ENCODE data around the gene RBM15B.
A peak's percentile ranks its signal among the peaks of the same experiment; 100 is the strongest.

RBM15B gene

DNA sequence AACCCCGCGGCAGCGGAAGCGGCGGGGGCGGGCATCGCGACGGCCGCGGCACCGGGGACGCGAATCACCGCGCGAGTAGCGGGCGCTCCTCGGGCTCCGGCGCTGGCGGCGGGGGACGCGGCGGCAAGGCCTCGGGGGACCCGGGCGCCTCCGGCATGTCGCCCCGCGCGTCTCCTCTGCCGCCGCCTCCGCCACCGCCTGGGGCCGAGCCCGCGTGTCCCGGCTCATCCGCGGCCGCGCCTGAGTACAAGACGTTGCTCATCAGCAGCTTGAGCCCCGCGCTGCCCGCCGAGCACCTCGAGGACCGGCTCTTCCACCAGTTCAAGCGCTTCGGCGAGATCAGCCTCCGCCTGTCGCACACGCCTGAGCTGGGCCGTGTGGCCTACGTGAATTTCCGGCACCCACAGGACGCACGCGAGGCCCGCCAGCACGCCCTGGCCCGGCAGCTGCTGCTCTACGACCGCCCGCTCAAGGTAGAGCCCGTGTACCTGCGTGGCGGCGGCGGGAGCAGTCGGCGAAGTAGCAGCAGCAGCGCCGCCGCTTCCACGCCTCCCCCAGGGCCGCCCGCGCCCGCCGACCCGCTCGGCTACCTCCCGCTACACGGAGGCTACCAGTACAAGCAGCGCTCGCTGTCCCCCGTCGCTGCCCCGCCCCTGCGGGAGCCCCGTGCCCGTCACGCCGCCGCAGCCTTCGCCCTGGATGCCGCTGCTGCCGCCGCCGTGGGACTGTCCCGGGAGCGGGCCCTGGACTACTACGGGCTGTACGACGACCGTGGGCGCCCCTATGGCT is 675 bp downstream of the RBM15B start:
- DNase-seq (ENCODE audit: low read depth in 2 of 2), result peak in 1 of 2 donors; percentile 27

DNA sequence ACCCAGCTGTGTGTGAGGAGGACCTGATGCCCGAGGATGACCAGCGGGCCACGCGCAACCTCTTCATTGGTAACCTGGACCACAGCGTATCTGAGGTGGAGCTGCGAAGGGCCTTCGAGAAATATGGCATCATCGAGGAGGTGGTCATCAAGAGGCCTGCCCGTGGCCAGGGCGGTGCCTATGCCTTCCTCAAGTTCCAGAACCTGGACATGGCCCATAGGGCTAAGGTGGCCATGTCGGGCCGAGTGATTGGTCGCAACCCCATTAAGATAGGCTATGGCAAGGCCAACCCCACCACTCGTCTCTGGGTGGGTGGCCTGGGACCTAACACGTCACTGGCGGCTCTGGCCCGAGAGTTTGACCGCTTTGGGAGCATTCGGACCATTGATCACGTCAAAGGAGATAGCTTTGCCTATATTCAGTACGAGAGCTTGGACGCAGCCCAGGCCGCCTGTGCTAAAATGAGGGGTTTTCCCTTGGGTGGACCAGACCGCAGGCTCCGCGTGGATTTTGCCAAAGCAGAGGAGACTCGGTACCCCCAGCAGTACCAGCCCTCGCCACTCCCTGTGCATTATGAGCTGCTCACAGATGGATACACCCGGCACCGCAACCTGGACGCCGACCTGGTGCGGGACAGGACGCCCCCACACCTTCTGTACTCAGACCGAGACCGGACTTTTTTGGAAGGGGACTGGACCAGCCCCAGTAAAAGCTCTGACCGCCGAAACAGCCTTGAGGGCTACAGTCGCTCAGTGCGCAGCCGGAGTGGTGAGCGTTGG is 1.5 kb downstream of the RBM15B start:
- no peak for DNase-seq (ENCODE audit: low read depth in 2 of 2)

DNA sequence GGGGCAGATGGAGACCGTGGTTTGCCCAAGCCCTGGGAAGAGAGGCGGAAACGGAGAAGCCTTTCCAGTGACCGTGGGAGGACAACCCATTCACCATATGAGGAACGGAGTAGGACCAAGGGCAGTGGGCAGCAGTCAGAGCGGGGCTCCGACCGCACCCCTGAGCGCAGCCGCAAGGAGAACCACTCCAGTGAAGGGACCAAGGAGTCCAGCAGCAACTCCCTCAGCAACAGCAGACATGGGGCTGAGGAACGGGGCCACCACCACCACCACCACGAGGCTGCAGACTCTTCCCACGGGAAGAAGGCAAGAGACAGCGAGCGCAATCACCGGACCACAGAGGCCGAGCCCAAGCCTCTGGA is 2.0 kb downstream of the RBM15B start:
- no peak for DNase-seq (ENCODE audit: low read depth in 2 of 2)

DNA sequence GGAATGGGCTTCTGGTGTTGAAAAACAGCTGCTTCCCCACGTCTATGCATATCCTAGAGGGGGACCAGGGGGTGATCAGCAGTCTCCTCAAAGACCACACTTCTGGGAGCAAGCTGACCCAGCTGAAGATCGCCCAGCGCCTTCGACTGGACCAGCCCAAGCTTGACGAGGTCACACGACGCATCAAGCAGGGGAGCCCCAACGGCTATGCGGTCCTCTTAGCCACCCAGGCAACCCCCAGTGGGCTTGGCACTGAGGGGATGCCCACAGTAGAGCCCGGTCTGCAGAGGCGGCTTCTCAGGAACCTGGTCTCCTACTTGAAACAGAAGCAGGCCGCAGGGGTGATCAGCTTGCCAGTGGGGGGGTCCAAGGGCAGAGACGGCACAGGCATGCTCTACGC is 2.5 kb downstream of the RBM15B start:
- DNase-seq (ENCODE audit: low read depth in 2 of 2), result no peak

DNA sequence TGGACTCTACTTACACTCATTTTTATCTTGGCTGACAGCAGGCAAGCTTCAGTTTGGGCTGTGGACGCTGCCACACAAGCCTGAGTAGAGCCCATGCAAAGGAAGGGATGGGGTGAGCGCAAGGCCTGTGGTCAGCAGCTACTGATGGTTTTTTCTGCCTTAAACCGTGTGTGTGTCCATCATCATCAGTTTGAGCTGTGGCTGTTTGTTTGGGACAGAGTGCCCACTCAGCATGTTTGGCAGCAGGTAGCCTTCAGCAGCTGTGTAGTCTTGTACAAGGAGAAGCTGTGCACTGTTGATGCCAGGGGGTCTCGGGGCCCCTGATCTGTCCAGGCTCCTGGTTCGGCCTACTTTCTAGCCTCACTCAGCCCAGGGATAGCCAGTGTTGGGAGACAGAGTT is 3.5 kb downstream of the RBM15B start:
- no peak for DNase-seq (ENCODE audit: low read depth in 2 of 2)

DNA sequence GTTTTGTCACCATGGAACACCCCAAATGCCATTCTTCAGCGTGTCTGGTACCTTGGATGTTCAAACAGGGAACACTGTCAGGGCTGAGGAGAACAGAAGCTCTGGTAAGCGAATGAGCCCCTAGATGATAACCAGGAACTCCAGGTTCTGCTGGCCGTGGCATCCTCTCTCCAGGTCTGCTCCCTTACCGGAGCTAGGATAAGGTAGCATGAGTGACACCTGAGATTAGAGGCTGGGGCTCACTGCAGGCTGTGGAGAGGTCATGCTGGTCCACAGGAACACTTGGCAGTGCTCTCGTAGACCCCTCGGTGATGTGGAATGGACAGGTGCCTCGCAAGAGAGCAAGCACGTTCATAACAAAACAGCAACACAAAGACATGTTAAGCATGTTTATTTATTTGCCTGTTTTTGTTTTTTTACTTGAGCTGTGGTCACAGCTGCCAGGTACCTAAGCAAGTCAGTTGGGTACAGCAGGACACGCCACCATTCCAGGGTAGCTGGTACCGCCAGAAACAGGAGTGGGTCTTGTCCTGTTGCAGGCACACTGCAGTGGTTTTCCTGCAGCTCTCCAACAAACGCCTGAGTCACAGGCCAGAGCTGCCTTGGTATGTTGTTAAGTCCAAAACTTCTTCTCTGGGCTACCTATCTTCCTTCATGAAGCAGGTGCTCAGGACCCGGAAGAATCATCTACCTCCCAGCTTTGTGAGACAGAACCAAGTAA is 4.6 kb downstream of the RBM15B start:
- DNase-seq (ENCODE audit: low read depth in 2 of 2), result no peak

DNA sequence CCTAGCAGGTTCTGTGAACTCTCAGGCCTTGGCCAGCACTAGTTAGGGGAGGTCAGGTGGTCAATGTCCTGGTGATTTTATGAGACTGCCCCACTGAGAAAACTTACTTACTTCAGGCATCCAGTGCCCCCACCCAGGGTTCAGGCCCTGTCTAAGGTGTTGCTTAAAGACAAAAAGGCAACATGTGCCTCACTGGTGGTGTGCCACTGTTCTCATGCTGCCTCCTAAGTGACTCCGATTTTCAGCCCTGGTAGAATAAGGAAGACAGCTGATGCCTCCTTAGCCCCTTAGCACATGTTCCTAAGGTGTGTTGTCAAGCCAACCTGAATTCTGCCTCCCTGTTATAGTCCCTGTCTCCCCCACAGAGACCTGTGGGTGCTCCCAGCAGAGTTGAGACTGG is 5.3 kb downstream of the RBM15B start:
- DNase-seq (ENCODE audit: low read depth in 2 of 2), result no peak

DNA sequence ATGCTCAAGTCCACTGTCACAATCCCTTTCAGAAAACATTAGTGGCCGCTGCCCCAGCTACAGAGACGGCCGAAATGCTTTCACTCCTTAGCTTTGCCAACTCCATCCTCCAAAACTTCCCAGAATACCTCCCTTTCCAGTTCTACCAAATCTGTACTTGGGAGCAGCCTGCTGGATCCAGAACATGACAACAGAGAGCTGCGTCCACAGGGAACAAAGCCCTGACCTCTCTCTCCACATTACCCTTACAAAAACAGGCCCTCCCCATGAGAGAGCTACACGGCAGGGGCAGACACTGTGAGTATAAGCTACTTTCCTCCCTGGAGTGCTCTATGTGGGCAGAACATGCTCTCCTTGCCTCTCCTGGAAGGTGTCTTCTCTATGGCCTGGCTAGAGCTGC is 6.3 kb downstream of the RBM15B start:
- DNase-seq (ENCODE audit: low read depth in 2 of 2), result no peak

DNA sequence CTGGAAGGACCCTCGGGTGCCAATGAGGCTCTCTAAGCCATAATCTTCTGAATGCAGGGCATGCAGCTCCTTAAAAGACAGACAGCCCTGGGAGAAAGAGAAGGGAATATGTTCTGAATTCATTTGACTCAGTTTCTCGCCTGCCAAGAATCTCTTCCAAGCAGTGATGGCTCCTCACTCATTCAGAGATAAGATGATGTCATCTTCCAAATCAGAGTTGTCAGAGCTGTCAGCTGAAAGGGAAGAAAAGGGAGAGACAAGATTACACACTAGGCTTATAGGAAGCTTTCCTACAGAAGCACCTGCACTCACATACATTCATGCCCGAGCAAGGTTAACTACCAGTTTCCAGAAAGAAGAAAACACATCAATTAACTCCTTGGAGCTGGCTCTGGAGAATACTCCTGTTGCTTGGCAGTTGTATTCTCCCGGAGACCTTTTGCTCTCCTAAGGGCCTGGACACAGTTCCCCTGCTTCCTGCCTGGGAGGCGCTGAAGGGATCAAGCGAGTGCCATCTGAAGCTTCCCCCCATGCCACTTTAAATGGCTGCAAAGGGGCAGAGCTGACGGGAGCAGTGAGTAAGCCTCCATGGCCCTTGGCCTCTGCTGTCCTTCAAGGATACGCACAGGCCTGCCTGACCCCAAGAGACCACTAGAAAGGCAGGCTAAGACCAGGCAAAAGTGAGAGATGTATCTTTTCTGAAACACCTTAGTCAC is 7.7 kb downstream of the RBM15B start:
- DNase-seq (ENCODE audit: low read depth in 2 of 2), result no peak

DNA sequence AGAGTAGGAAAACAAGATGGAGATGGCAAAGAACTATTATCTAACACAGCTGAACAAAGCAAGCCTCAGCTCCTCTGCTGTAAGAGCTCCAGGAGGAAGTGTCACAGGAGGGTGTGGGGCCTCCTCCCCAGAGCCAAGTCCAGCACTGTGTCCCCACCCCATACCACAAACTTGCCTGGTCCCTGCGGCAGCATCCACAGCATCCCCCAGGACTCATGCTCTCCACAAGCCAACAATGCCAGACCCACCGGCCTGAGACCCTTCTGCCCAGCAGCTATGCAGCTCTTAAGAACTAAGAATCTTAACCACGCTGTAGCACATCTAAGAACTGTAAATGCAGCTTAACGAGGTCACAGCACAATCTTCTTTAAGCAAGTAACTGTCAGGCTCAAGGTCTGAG is 9.1 kb downstream of the RBM15B start:
- DNase-seq (ENCODE audit: low read depth in 2 of 2), result no peak

DNA sequence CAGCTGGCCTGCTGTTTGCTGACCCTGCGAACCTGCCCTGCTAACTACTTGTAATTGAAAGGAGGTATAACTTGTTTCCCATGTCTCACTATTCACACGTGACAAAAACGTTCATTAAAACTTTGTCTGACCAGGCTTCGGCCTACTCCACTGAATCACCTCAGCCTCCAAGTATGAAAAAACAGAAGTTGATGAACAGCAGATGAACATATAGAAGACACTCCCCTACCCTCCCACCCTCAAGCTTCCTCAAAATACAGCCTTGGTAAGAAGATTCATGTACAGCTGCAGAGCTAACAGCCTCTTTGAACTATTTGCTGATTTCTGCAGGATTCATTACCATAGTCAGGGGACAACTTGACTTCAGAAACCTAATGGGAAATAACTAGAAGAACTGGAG is 10.7 kb downstream of the RBM15B start:
- no peak for DNase-seq (ENCODE audit: low read depth in 2 of 2)

DNA sequence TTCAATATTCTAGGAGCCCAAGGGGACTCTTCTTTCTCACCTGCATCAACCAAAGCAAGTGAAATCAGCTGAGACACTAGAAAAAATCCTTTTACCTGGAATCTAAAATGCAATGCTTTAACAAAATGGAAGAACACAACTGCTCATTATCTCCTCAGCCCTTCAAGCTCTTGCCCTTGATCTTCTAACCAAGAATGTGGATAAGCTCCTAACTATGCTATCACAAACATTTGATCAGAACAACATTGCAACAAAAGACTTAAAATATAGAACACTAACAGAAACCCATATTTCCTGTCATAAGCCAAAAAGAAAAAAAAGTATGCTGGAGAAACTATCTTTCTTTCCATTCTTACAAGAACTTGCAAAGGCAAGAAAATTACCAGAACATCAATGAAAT is 12.6 kb downstream of the RBM15B start:
- DNase-seq (ENCODE audit: low read depth in 2 of 2), result no peak

DNA sequence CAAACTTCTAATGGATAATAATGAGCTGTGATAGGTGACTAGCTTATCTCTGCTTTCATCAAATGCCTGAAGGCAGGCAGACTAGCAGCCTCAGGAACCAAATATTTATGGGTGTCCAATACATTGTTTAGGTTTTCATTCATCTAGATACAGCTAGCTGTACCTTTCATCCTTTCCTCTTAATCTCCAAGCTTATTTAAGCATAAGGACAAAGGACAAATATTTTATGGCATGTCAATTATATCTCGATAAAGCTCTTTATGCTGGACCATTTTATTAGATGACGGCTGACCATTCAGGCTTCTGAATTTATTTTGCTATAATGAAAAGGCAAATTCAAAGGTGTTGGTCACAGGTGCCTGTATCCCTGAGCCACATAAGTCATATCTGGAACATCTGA is 16.9 kb downstream of the RBM15B start:
- DNase-seq (ENCODE audit: low read depth in 2 of 2), result no peak

DNA sequence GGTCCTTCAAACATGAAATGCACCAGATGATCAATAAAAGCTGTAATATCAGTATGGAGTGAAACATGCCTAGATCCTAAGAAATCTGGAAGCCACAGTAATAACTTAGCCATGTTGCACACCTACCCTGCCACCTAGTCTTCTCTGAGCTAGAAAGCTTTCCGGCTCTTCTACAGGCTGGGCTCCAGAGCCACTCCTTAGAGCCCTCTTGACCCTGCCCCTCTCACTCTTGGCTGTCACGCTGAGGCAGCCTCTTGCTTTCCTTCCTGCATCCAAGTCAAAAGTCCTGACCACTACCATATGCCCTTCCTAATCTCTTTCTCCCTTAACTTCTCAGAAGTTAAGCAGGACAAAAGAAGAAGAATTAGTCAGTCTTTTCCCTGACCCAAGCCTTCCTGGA is 17.7 kb downstream of the RBM15B start:
- DNase-seq (ENCODE audit: low read depth in 2 of 2), result no peak

DNA sequence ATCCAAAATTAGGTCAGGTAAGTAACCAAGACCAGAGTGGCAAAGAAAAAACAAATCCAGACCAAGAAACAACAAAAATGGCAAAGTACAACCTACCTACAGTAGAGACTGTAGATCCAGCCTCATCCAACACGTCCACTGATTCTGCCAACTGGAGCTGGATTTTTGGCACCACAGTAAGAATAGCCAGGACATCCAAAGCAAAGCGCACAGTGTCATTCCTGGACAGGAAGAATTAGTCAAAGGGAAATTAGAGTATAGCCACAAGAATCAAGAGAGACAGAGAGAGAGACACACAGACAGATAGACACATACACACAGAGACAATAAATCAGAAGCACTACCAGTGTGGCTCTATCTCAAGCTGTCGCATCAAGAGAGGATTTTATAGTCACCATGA is 31.1 kb downstream of the RBM15B start:
- no peak for DNase-seq (ENCODE audit: low read depth in 2 of 2)

DNA sequence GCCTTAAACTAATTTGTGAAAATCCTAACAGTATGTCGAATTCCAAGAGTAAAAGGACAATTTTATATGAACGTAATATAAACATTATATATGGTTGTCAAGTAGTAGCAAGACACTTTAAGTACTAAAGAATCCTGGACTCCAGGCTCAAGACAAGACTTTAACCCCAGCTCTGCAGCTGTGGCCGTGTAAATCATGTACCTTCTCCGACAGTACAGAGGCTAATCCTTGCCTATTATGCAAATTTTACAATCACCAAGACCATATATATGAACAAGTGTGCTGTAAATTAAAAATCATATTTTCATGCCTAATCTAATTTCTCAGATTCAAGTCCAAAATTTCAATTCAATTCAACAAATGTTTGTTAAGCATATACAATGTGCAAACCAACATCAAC is 35.8 kb downstream of the RBM15B start:
- DNase-seq (ENCODE audit: low read depth in 2 of 2), result no peak

DNA sequence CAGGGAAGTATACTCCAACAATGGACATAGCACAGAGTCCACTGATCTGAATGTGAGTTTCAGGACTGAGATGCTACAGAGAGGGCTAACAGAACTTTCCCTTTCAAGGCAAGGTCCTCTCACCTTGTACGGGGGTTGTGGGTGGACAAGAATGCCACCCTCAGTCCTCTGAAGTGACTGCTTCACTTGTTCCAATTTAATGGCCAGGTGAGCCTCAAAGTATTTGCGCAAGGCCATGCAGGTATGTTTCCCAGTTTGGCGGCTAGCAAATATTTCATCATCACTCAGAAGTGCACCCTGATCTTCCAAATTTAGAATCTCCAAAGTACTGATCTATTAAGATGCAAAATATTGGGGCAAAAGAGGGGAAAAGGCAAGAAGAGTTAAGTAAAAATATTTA is 38.1 kb downstream of the RBM15B start:
- DNase-seq (ENCODE audit: low read depth in 2 of 2), result no peak

DNA sequence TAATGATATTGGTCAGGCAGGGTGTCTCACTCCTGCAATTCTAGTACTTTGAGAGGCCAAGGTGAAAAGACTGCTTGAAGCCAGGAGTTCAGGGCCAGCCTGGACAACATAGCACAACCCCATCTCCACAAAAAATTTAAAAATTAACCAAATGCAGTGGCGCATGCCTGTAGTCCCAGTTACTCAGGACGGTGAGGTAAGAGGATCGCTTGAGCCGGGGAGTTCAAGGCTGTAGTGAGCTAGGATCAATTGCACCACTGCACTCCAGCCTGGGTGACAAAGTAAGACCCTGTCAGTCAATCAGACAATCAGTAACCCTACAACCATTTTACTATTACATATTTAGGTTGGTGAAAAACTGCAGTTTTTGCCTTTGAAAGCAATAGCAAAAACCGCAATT is 43.0 kb downstream of the RBM15B start:
- DNase-seq (ENCODE audit: low read depth in 2 of 2), result no peak

DNA sequence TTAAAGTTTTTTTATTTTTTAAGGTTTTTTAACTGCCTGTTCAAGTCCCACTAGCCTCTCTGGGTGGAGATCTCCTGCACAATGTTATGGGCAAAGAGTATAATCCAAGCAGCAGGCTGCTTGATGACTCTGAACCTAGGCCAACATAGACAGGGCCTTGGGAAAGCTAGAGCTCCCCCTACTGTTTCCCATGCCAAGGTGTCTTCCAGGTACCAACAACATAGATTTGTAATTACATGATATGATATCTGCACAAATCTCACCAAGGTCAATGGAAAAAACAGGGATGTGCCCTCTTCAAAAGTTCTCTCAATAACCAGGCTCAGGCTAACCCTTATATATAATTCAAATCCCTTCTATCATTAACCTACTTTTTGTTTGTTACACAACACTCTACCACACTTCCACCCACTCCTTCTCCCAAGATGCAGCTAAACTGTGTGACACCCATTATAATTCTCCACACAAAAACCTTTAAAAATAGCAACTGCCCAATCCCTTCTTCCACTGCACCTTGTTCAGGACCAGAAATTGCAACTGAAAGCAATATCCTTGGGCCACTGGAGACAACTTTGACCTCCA is 43.8 kb downstream of the RBM15B start:
- DNase-seq (ENCODE audit: low read depth in 2 of 2), result peak; percentile 1 to 14

DNA sequence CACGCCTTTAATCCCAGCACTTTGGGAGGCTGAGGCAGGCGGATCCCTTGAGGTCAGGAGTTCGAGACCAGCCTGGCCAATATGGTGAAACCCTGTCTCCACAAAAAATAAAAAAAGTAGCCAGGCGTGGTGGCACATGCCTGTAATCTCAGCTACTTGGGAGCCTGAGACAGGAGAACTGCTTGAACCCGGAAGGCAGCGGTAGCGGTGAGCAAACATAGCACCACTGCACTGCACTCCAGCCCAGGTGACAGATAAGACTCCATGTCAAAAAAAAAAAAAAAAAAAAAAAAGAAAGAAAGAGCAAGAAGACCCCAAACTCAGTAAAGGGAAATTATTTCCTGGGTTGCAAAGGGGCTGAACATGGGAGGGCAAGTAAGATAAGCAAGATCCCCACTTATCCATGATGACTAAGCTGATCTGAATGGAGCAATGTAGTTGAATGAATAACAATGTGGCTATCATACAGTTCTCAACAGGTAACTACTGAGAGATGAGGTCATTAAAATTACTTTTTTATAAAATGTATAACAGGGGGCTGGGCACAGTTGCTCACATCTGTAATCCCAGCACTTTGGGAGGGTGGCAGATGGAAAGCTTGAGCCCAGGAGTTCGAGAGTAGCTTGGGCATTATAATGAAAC is 46.0 kb downstream of the RBM15B start:
- no peak for DNase-seq (ENCODE audit: low read depth in 2 of 2)

DNA sequence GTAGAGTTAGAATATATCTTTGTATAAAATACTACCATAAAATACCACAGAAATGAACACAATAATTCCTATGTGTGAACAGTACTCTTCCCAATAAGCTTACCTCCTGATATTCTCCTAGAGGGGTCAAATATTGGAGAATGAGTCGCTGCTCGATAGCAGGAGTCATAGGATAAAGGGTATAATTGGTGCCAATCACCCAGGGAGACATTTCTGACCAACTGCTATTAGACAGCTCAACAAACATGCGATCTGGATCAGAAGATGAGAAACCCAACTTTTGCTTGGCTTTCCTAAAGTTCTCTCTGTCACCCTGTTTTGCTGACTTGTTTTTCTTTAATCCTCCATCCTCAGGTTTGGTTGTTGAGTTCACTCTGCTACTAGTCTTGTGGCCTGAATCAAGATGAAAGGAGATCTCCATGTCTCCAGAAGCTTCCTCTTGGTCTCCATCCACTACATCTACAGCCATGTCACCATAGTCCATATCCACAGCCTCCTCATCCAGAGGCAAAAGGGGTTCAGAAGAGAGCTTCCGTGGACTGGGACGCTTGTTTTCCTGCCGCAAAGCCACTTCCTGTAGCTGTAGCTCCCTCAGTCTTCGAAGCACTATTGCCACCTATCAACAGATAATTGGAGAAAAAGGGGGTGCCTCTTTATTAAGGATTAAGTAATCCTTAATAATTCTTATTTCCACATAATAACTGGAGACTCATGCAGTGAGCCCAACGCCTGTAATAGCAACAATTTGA is 50.4 kb downstream of the RBM15B start:
- no peak for DNase-seq (ENCODE audit: low read depth in 2 of 2)
